PC-9 (cell line): ENCODE results near the gene PCSK5. TPM values are rescaled to one million over a fixed set of nuclear protein-coding genes. Genes with fewer than 3 reads are reported as not detected.
A peak's percentile ranks its signal among the peaks of the same experiment; 100 is the strongest.

Source experiments
- BruUV-seq: library from RNA; stranded (reverse); fragments of 400-500 nt; replicated peaks from 2 replicates; lab custom pipeline; 2021; lab: Mats Ljungman, UMichigan
- CTCF ChIA-PET: fragments of 300-600 bp; sonication (Branson Sonifier 250); formaldehyde crosslinking; loops from one replicate; lab custom pipeline; 2022; ENCODE audit warnings: antibody characterized with exemption; lab: Charles Lee
- POLR2A ChIA-PET: fragments of 300-600 bp; sonication (Branson Sonifier 250); formaldehyde crosslinking; loops from one replicate; lab custom pipeline; 2022; ENCODE audit warnings: antibody characterized with exemption; ENCODE audit not compliant: unreplicated experiment; lab: Charles Lee
- DNase-seq, 2 experiments: peaks; one replicate each; pipeline versions ENCODE4 v3.0.0 to v3.0.0-alpha.2; 2015 to 2022; ENCODE audit warnings: mixed read lengths in 1 of 2
- H2AFZ ChIP-seq: fragments of 200-600 bp; sonication (generic); 2 replicates; pipeline ENCODE4 v1.8.1; 2017; ENCODE audit warnings: antibody characterized with exemption
- H3F3A ChIP-seq: fragments of 200-600 bp; sonication (generic); 2 replicates; pipeline ENCODE4 v1.8.1; 2017; ENCODE audit warnings: antibody characterized with exemption, mild to moderate bottlenecking, low read depth; ENCODE audit not compliant: insufficient read depth
- H3K27ac ChIP-seq: fragments of 200-600 bp; sonication (generic); 2 replicates; pipeline ENCODE4 v1.6.1; 2016; ENCODE audit warnings: mixed run types
- H3K27me3 ChIP-seq: fragments of 200-600 bp; sonication (generic); 2 replicates; pipeline ENCODE4 v1.6.1; 2016; ENCODE audit warnings: low read depth, mixed run types; ENCODE audit not compliant: insufficient read depth
- H3K36me3 ChIP-seq: fragments of 200-600 bp; sonication (generic); 2 replicates; pipeline ENCODE4 v1.6.1; 2016; ENCODE audit warnings: low read depth, mixed run types
- H3K4me1 ChIP-seq: fragments of 200-600 bp; sonication (generic); replicated peaks from 2 replicates; pipeline ENCODE4 v1.6.1; 2016; ENCODE audit warnings: mixed run types; ENCODE audit not compliant: insufficient read depth
- H3K4me2 ChIP-seq: fragments of 200-600 bp; sonication (generic); 2 replicates; pipeline ENCODE4 v1.6.1; 2017; ENCODE audit warnings: mixed run types
- H3K4me3 ChIP-seq: fragments of 200-600 bp; sonication (generic); 2 replicates; pipeline ENCODE4 v1.6.1; 2016; ENCODE audit warnings: mixed run types
- H3K79me2 ChIP-seq: fragments of 200-600 bp; sonication (generic); 2 replicates; pipeline ENCODE4 v1.6.1; 2017; ENCODE audit warnings: low read depth, mixed run types
- H3K9me2 ChIP-seq: fragments of 200-600 bp; sonication (generic); 2 replicates; pipeline ENCODE4 v1.8.1; 2017; ENCODE audit warnings: mild to moderate bottlenecking; ENCODE audit not compliant: insufficient read depth
- H3K9me3 ChIP-seq: fragments of 200-600 bp; sonication (generic); 2 replicates; pipeline ENCODE4 v1.8.1; 2016; ENCODE audit warnings: low read depth; ENCODE audit not compliant: insufficient read depth
- H4K20me1 ChIP-seq: fragments of 200-600 bp; sonication (generic); 2 replicates; pipeline ENCODE4 v1.8.1; 2017; ENCODE audit not compliant: insufficient read depth
- EZH2 ChIP-seq: fragments of 200-600 bp; sonication (generic); IDR thresholded peaks from 2 replicates; pipeline ENCODE4 v1.8.0; 2017; ENCODE audit warnings: antibody characterized with exemption, low read depth
- intact Hi-C: fragments of 100-400 bp; cut with micrococcal nuclease; formaldehyde crosslinking; loops from one replicate; pipeline ENCODE4 v1.10.0; 2022; ENCODE audit not compliant: unreplicated experiment
- total RNA-seq: library from RNA; stranded (reverse); gene quantifications from 2 replicates; pipeline ENCODE4 v1.2.3, GENCODE V29; 2021
- TF ChIP-seq, protein P1 (sequence below): fragments of 200-600 bp; sonication (generic); conservative IDR thresholded peaks from 2 replicates; pipeline ENCODE4 v1.6.1; 2017; ENCODE audit warnings: mixed run types, antibody characterized with exemption, mild to moderate bottlenecking, moderate library complexity

PCSK5 gene
- total RNA-seq, 1 experiment from 2014 or later: 8.2 TPM

DNA sequence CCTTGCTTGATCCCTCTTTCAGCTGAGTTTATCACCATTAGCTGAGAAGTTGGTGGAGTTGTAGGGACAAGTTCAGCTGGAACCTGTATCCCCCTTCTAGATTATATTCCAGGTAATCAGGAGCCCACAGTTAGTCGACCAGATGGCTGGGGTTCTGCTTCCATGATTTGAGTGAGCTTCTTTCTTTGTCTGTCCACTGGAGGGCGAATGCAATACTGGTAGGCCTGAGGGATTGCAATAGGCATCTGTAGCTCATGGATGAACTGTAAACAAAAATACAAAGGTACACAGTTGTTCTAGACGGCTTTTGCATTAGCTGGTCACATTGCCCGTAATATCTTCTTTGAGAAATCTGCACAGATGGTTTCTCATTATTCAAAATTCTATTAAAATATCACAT lies 88.9 kb downstream of the PCSK5 start:
- no TSS peak for BruUV-seq

DNA sequence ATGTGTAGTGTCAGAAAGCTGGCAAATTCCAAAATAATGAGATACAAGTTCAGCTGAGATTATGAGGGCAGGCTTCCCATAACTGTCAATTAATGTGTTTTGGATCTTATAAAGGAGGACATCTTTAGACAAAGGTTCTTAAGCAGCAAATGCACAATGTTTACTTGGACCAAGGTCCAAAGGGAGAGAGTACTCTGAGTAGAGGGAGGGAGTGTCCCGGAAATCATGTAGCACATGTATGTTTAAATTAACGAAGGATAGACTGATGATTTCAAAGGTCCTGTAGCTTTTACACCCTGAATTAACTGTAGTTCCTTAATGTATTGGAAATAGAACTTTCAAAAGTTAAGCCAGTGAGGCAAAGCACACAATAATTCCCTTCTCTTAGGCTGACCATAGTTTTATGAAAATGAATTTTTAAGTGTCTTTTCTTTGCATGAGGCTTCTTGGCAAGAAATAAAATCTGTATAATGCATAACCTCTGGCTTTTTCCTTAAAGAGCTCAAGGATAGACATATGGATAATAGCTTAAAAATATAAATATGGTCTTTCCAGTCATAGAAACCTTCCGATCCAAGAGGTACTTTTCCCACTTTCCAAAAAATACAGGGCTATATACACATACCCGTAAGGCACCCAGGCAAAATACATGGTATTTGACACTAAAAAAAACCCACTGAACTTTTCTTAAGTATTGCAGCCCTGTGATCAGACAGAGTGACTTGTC lies 93.0 kb downstream of the PCSK5 start:
- ChIA-PET POLR2A (interaction anchor here (0.5 kb wide), 1 partner anchor 898 kb away, joined by 3 read pairs; no protein-coding TSS in a partner anchor), CTCF (no interaction called here)

More for the DNA sequence above, 88.9 kb downstream of the PCSK5 start:
- H3F3A ChIP-seq: peaks cover 5% of the 10 kb centered on the region; the same call in 1 of the 2 replicates
- POLR2A ChIA-PET: interaction anchor here (0.6 kb wide), 2 partner anchors 31 to 89 kb away, joined by 4 to 8 read pairs; partner anchors contain the start of gene PCSK5
- intact Hi-C loops: no loop called here
- no peaks in the 10 kb centered on the region for H3K9me3 ChIP-seq
- peaks cover 6% of the 10 kb centered on the region; the same call in 1 of the 2 replicates for H3K79me2 ChIP-seq
- TF ChIP-seq EZH2: no peak
- TF ChIP-seq, protein P1, sequence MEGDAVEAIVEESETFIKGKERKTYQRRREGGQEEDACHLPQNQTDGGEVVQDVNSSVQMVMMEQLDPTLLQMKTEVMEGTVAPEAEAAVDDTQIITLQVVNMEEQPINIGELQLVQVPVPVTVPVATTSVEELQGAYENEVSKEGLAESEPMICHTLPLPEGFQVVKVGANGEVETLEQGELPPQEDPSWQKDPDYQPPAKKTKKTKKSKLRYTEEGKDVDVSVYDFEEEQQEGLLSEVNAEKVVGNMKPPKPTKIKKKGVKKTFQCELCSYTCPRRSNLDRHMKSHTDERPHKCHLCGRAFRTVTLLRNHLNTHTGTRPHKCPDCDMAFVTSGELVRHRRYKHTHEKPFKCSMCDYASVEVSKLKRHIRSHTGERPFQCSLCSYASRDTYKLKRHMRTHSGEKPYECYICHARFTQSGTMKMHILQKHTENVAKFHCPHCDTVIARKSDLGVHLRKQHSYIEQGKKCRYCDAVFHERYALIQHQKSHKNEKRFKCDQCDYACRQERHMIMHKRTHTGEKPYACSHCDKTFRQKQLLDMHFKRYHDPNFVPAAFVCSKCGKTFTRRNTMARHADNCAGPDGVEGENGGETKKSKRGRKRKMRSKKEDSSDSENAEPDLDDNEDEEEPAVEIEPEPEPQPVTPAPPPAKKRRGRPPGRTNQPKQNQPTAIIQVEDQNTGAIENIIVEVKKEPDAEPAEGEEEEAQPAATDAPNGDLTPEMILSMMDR: peak; percentile 43; the same call in 1 of the 2 replicates
- 0 out of 2 replicates have a peak, but pooled peaks cover 3% of the 10 kb centered on the region for H3K36me3 ChIP-seq
- CTCF ChIA-PET: no interaction called here
- H3K9me2 ChIP-seq: no peaks in the 10 kb centered on the region
- no peak overlapping the region for H2AFZ ChIP-seq
- no peak overlapping the region for H3K4me2 ChIP-seq
- H3K4me3 ChIP-seq: no peak overlapping the region
- H3K27ac ChIP-seq: no peak overlapping the region
- H3K27me3 ChIP-seq: no peaks in the 10 kb centered on the region
- no peaks in the 10 kb centered on the region for H4K20me1 ChIP-seq
- no peak for DNase-seq
- peaks cover 6% of the 10 kb centered on the region for H3K4me1 ChIP-seq

DNA sequence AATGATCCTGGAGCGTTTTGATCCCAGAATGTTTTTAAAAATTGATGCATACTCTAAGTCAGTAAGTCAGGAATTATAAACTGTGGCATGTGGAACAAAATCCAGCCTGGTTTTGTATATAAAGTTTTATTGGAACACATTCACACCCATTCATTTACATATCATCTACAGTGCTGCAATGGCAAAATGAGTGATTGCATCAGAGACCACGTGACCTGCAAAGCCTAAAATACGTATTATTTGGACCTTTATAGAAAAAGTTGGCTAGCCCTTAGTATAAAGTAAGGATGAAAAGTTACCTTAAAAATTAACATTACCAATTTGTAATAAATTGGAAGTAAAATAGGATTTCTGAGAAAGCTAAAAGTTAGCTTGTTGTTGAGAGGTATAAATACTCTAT lies 95.0 kb downstream of the PCSK5 start:
- H3K79me2 ChIP-seq: peaks cover 4% of the 10 kb centered on the region; the same call in 1 of the 2 replicates
- H3K9me2 ChIP-seq: no peaks in the 10 kb centered on the region
- no peak overlapping the region for H3K4me2 ChIP-seq
- no peaks in the 10 kb centered on the region; the same call in 1 of the 2 replicates for H3K36me3 ChIP-seq
- H3K27me3 ChIP-seq: no peaks in the 10 kb centered on the region
- H3F3A ChIP-seq: no peaks in the 10 kb centered on the region
- no peaks in the 10 kb centered on the region for H4K20me1 ChIP-seq
- TF ChIP-seq, protein P1: no peak
- TF ChIP-seq EZH2: no peak
- POLR2A ChIA-PET: no interaction called here
- no peak overlapping the region for H3K4me3 ChIP-seq
- BruUV-seq: no TSS peak
- CTCF ChIA-PET: no interaction called here
- intact Hi-C loops: no loop called here
- no peaks in the 10 kb centered on the region for H3K4me1 ChIP-seq
- H3K27ac ChIP-seq: no peak overlapping the region
- no peak for DNase-seq
- H2AFZ ChIP-seq: no peak overlapping the region
- H3K9me3 ChIP-seq: no peaks in the 10 kb centered on the region; the same call in 1 of the 2 replicates

More for the DNA sequence above, 93.0 kb downstream of the PCSK5 start:
- no peaks in the 10 kb centered on the region for H4K20me1 ChIP-seq
- no peak overlapping the region for H2AFZ ChIP-seq
- no peak for TF ChIP-seq EZH2
- peaks cover 4% of the 10 kb centered on the region; the same call in 1 of the 2 replicates for H3K79me2 ChIP-seq
- no peak for DNase-seq
- no peaks in the 10 kb centered on the region; the same call in 1 of the 2 replicates for H3K9me3 ChIP-seq
- H3K36me3 ChIP-seq: peaks cover 3% of the 10 kb centered on the region; the same call in 1 of the 2 replicates
- H3K9me2 ChIP-seq: no peaks in the 10 kb centered on the region
- H3K4me2 ChIP-seq: no peak overlapping the region
- H3K4me3 ChIP-seq: no peak overlapping the region
- H3F3A ChIP-seq: no peaks in the 10 kb centered on the region
- intact Hi-C loops: no loop called here
- no TSS peak for BruUV-seq
- no peaks in the 10 kb centered on the region for H3K4me1 ChIP-seq
- no peak overlapping the region for H3K27ac ChIP-seq
- no peaks in the 10 kb centered on the region for H3K27me3 ChIP-seq
